WTC11 (cell line): ENCODE measurements around the gene GNAS. TPM values are rescaled to one million over a fixed set of nuclear protein-coding genes. Genes with fewer than 3 reads are reported as not detected.

Experiments
- ATAC-seq: fragments of 200-7000 bp; cut with Tn5 transposase; 2 replicates; pipeline ENCODE4 v1.10.0; 2021; ENCODE audit warnings: mild to moderate bottlenecking, moderate library complexity
- CTCF ChIA-PET: fragments of 300-600 bp; sonication (Branson Sonifier 250); formaldehyde crosslinking; loops from one replicate; lab custom pipeline; 2021; ENCODE audit warnings: antibody characterized with exemption; lab: Charles Lee
- POLR2A ChIA-PET: fragments of 350-600 bp; sonication (Branson Sonifier 250); formaldehyde crosslinking; loops from one replicate; lab custom pipeline; 2021; ENCODE audit warnings: antibody characterized with exemption; lab: Charles Lee
- DNase-seq: peaks from one replicate; pipeline ENCODE4 v3.0.0; 2021; ENCODE audit warnings: low spot score
- H3K27ac Mint-ChIP-seq: 2 replicates; pipeline ENCODE4 v1.8.0; 2021; ENCODE audit warnings: mixed read lengths
- H3K27me3 Mint-ChIP-seq: 2 replicates; pipeline ENCODE4 v1.8.0; 2021; ENCODE audit warnings: low read depth, mild to moderate bottlenecking, moderate library complexity, mixed read lengths
- H3K36me3 Mint-ChIP-seq: 2 replicates; pipeline ENCODE4 v1.8.0; 2021; ENCODE audit warnings: mixed read lengths
- H3K4me1 Mint-ChIP-seq: 2 replicates; pipeline ENCODE4 v1.8.0; 2022; ENCODE audit warnings: mixed read lengths
- H3K4me3 Mint-ChIP-seq: 2 replicates; pipeline ENCODE4 v1.8.0; 2021; ENCODE audit warnings: mild to moderate bottlenecking, moderate library complexity, mixed read lengths
- H3K9me3 Mint-ChIP-seq: 2 replicates; pipeline ENCODE4 v1.8.0; 2021; ENCODE audit warnings: mixed read lengths
- ELF4 ChIP-seq: sonication (generic); formaldehyde crosslinking; IDR thresholded peaks from 2 replicates; pipeline ENCODE4 v1.8.1; 2022; ENCODE audit warnings: low read depth, mild to moderate bottlenecking, moderate library complexity, missing genetic modification reagents
- FOXP1 ChIP-seq: sonication (generic); formaldehyde crosslinking; IDR thresholded peaks from 2 replicates; pipeline ENCODE4 v1.8.0; 2022; ENCODE audit warnings: missing genetic modification reagents, mild to moderate bottlenecking, moderate library complexity, borderline replicate concordance
- GTF2I ChIP-seq: fragments of 250-450 bp; sonication (Bioruptor Pico); conservative IDR thresholded peaks from 2 replicates; pipeline ENCODE4 v1.4.0; 2021; ENCODE audit warnings: mild to moderate bottlenecking
- JUN ChIP-seq: sonication (generic); formaldehyde crosslinking; IDR thresholded peaks from 2 replicates; pipeline ENCODE4 v1.8.0; 2023; ENCODE audit warnings: mild to moderate bottlenecking, missing genetic modification reagents
- NFE2L1 ChIP-seq: sonication (generic); formaldehyde crosslinking; IDR thresholded peaks from 2 replicates; pipeline ENCODE4 v1.8.1; 2023; ENCODE audit warnings: missing genetic modification reagents
- NR1H2 ChIP-seq: sonication (generic); formaldehyde crosslinking; IDR thresholded peaks from 2 replicates; pipeline ENCODE4 v1.9.0; 2021; ENCODE audit warnings: mild to moderate bottlenecking, moderate library complexity, missing genetic modification reagents
- NR2C2 ChIP-seq: sonication (generic); formaldehyde crosslinking; IDR thresholded peaks from 2 replicates; pipeline ENCODE4 v1.8.0; 2022; ENCODE audit warnings: mild to moderate bottlenecking, missing genetic modification reagents
- NR3C1 ChIP-seq: sonication (generic); formaldehyde crosslinking; conservative IDR thresholded peaks from 2 replicates; pipeline ENCODE4 v1.8.1; 2023; ENCODE audit warnings: low read depth, mild to moderate bottlenecking, missing genetic modification reagents
- RELA ChIP-seq: sonication (generic); formaldehyde crosslinking; IDR thresholded peaks from 2 replicates; pipeline ENCODE4 v1.8.1; 2022; ENCODE audit warnings: missing genetic modification reagents, mild to moderate bottlenecking, borderline replicate concordance
- SMAD3 ChIP-seq: sonication (generic); formaldehyde crosslinking; IDR thresholded peaks from 2 replicates; pipeline ENCODE4 v1.8.0; 2022; ENCODE audit warnings: missing genetic modification reagents, mild to moderate bottlenecking, borderline replicate concordance
- SMAD4 ChIP-seq: sonication (generic); formaldehyde crosslinking; IDR thresholded peaks from 2 replicates; pipeline ENCODE4 v1.8.0; 2022; ENCODE audit warnings: mild to moderate bottlenecking, missing genetic modification reagents
- TCF7 ChIP-seq: sonication (generic); formaldehyde crosslinking; IDR thresholded peaks from 2 replicates; pipeline ENCODE4 v1.8.0; 2022; ENCODE audit warnings: mild to moderate bottlenecking, low read depth, missing genetic modification reagents, moderate library complexity
- TEAD1 ChIP-seq: sonication (generic); formaldehyde crosslinking; IDR thresholded peaks from 2 replicates; pipeline ENCODE4 v1.8.0; 2022; ENCODE audit warnings: mild to moderate bottlenecking, missing genetic modification reagents
- TP53 ChIP-seq: sonication (generic); formaldehyde crosslinking; IDR thresholded peaks from 2 replicates; pipeline ENCODE4 v1.8.1; 2023; ENCODE audit warnings: mild to moderate bottlenecking, missing genetic modification reagents
- ZNF121 ChIP-seq: sonication (generic); formaldehyde crosslinking; IDR thresholded peaks from 2 replicates; pipeline ENCODE4 v1.8.0; 2023; ENCODE audit warnings: missing genetic modification reagents
- ZNF232 ChIP-seq: sonication (generic); formaldehyde crosslinking; IDR thresholded peaks from 2 replicates; pipeline ENCODE4 v1.8.0; 2022; ENCODE audit warnings: mild to moderate bottlenecking, missing genetic modification reagents
- ZNF317 ChIP-seq: sonication (generic); formaldehyde crosslinking; IDR thresholded peaks from 2 replicates; pipeline ENCODE4 v1.8.1; 2023; ENCODE audit warnings: low read depth, mild to moderate bottlenecking, moderate library complexity, missing genetic modification reagents, borderline replicate concordance
- ZNF416 ChIP-seq: fragments of 250-450 bp; sonication (Bioruptor Pico); IDR thresholded peaks from 2 replicates; pipeline ENCODE4 v1.9.0; 2021; ENCODE audit warnings: mild to moderate bottlenecking, inconsistent platforms
- ZNF671 ChIP-seq: fragments of 250-450 bp; sonication (Bioruptor Pico); IDR thresholded peaks from 2 replicates; pipeline ENCODE4 v1.8.0; 2021; ENCODE audit warnings: mild to moderate bottlenecking
- total RNA-seq: library from RNA; stranded (reverse); gene quantifications from 3 replicates; pipeline ENCODE4 v1.2.3, GENCODE V29; 2021
- TF ChIP-seq, protein P1 (sequence below): fragments of 250-450 bp; sonication (Bioruptor Pico); IDR thresholded peaks from 2 replicates; pipeline ENCODE4 v1.8.0; 2021; ENCODE audit warnings: mild to moderate bottlenecking
- TF ChIP-seq, protein P2 (sequence below): sonication (generic); formaldehyde crosslinking; IDR thresholded peaks from 2 replicates; pipeline ENCODE4 v1.8.1; 2022; ENCODE audit warnings: low read depth, missing genetic modification reagents, borderline replicate concordance
- TF ChIP-seq, protein P3 (sequence below): sonication (generic); formaldehyde crosslinking; IDR thresholded peaks from 2 replicates; pipeline ENCODE4 v1.8.1; 2022; ENCODE audit warnings: low read depth, mild to moderate bottlenecking, moderate library complexity, missing genetic modification reagents, borderline replicate concordance
- TF ChIP-seq, protein P4 (sequence below): sonication (generic); formaldehyde crosslinking; IDR thresholded peaks from 2 replicates; pipeline ENCODE4 v1.8.1; 2022; ENCODE audit warnings: mild to moderate bottlenecking, missing genetic modification reagents, moderate library complexity, borderline replicate concordance
- TF ChIP-seq, protein P5 (sequence below): sonication (generic); formaldehyde crosslinking; IDR thresholded peaks from 2 replicates; pipeline ENCODE4 v1.8.1; 2022; ENCODE audit warnings: mild to moderate bottlenecking, moderate library complexity, missing genetic modification reagents
- TF ChIP-seq, protein P6 (sequence below): fragments of 250-450 bp; sonication (Bioruptor Pico); IDR thresholded peaks from 2 replicates; pipeline ENCODE4 v1.9.0; 2021; ENCODE audit warnings: mild to moderate bottlenecking, borderline replicate concordance

The GNAS gene
- total RNA-seq, 1 experiment from 2014 or later: 868 TPM

DNA sequence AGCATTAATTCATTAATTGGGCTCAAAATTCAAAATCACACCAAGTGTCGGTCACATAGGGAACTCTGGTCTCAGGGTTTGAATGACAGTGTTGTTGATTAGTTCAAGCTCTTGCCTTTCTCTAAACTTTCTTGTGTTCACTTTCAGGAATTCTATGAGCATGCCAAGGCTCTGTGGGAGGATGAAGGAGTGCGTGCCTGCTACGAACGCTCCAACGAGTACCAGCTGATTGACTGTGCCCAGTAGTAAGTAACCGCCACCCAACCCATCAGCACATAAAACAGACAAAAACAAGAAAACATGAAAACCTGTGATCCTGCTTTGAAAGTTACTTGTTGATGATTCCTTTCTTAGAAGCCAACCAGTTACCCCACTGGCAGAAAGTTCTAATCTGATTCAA, 52.7 kb downstream of the GNAS start:
- no peaks in the 10 kb centered on the region for H3K27me3 Mint-ChIP-seq
- no peaks in the 10 kb centered on the region for H3K9me3 Mint-ChIP-seq
- TF ChIP-seq ZNF416 (CRISPR knock-in tag) (no peak), NR2C2 (no peak), NR1H2 (CRISPR knock-in tag) (no peak), NFE2L1 (CRISPR knock-in tag) (no peak), TEAD1 (CRISPR knock-in tag) (no peak), TP53 (CRISPR knock-in tag) (no peak), ZNF232 (CRISPR knock-in tag) (no peak), NR3C1 (CRISPR knock-in tag) (no peak), SMAD4 (CRISPR knock-in tag) (no peak), RELA (no peak), SMAD3 (no peak)
- TF ChIP-seq, protein P1, sequence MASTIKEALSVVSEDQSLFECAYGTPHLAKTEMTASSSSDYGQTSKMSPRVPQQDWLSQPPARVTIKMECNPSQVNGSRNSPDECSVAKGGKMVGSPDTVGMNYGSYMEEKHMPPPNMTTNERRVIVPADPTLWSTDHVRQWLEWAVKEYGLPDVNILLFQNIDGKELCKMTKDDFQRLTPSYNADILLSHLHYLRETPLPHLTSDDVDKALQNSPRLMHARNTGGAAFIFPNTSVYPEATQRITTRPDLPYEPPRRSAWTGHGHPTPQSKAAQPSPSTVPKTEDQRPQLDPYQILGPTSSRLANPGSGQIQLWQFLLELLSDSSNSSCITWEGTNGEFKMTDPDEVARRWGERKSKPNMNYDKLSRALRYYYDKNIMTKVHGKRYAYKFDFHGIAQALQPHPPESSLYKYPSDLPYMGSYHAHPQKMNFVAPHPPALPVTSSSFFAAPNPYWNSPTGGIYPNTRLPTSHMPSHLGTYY (CRISPR knock-in tag): no peak
- TF ChIP-seq, protein P2, sequence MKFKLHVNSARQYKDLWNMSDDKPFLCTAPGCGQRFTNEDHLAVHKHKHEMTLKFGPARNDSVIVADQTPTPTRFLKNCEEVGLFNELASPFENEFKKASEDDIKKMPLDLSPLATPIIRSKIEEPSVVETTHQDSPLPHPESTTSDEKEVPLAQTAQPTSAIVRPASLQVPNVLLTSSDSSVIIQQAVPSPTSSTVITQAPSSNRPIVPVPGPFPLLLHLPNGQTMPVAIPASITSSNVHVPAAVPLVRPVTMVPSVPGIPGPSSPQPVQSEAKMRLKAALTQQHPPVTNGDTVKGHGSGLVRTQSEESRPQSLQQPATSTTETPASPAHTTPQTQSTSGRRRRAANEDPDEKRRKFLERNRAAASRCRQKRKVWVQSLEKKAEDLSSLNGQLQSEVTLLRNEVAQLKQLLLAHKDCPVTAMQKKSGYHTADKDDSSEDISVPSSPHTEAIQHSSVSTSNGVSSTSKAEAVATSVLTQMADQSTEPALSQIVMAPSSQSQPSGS (CRISPR knock-in tag): no peak
- TF ChIP-seq, protein P3, sequence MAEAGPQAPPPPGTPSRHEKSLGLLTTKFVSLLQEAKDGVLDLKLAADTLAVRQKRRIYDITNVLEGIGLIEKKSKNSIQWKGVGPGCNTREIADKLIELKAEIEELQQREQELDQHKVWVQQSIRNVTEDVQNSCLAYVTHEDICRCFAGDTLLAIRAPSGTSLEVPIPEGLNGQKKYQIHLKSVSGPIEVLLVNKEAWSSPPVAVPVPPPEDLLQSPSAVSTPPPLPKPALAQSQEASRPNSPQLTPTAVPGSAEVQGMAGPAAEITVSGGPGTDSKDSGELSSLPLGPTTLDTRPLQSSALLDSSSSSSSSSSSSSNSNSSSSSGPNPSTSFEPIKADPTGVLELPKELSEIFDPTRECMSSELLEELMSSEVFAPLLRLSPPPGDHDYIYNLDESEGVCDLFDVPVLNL: no peak
- TF ChIP-seq, protein P4, sequence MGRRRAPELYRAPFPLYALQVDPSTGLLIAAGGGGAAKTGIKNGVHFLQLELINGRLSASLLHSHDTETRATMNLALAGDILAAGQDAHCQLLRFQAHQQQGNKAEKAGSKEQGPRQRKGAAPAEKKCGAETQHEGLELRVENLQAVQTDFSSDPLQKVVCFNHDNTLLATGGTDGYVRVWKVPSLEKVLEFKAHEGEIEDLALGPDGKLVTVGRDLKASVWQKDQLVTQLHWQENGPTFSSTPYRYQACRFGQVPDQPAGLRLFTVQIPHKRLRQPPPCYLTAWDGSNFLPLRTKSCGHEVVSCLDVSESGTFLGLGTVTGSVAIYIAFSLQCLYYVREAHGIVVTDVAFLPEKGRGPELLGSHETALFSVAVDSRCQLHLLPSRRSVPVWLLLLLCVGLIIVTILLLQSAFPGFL (CRISPR knock-in tag): no peak
- CTCF ChIA-PET: interaction anchor here (0.5 to 1.1 kb wide), 2 partner anchors 35 to 214 kb away, joined by 4 to 5 read pairs; no protein-coding TSS in a partner anchor
- H3K4me1 Mint-ChIP-seq: peaks cover 26% of the 10 kb centered on the region
- H3K4me3 Mint-ChIP-seq: no peak overlapping the region
- POLR2A ChIA-PET: no interaction called here
- H3K36me3 Mint-ChIP-seq: peaks cover 69% of the 10 kb centered on the region
- ATAC-seq: no peak
- no peak for DNase-seq
- H3K27ac Mint-ChIP-seq: 0 out of 2 replicates have a peak overlapping the region, but pooled peaks have one; percentile 53

DNA sequence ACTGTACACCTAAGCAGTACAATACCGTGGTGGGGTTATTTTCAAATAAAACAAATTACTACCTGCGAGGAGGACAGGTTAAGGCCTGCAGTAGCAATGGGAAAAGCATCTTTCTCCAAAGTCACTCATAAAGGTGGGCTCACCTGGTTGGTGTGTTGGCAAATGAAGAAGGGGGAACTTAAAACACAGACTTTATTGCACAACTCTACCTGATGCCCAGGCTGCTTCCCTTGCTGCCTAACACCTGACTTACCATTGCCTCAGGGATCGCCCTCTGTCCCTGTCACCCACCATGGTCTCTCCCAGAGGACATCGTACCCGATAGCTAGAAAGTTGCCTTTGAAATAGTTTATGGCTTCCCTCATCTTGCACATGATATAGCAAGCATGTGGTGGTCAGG, 53.6 kb downstream of the GNAS start:
- POLR2A ChIA-PET: no interaction called here
- Mint-ChIP-seq H3K4me1 (peaks cover 17% of the 10 kb centered on the region), H3K36me3 (peaks cover 78% of the 10 kb centered on the region), H3K9me3 (no peaks in the 10 kb centered on the region), H3K4me3 (no peak overlapping the region), H3K27me3 (no peaks in the 10 kb centered on the region), H3K27ac (no peak overlapping the region)
- no peak for DNase-seq
- no peak for TF ChIP-seq ZNF121 (CRISPR knock-in tag)
- TF ChIP-seq, protein P4 (CRISPR knock-in tag): no peak
- TF ChIP-seq ELF4 (CRISPR knock-in tag): no peak
- TF ChIP-seq, protein P5, sequence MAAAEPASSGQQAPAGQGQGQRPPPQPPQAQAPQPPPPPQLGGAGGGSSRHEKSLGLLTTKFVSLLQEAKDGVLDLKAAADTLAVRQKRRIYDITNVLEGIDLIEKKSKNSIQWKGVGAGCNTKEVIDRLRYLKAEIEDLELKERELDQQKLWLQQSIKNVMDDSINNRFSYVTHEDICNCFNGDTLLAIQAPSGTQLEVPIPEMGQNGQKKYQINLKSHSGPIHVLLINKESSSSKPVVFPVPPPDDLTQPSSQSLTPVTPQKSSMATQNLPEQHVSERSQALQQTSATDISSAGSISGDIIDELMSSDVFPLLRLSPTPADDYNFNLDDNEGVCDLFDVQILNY: no peak
- TF ChIP-seq TEAD1 (CRISPR knock-in tag): no peak
- TF ChIP-seq FOXP1: no peak
- no peak for TF ChIP-seq ZNF671 (CRISPR knock-in tag)
- no peak for TF ChIP-seq NR3C1 (CRISPR knock-in tag)
- no peak for TF ChIP-seq TCF7
- no peak for TF ChIP-seq ZNF317 (CRISPR knock-in tag)
- TF ChIP-seq, protein P6, sequence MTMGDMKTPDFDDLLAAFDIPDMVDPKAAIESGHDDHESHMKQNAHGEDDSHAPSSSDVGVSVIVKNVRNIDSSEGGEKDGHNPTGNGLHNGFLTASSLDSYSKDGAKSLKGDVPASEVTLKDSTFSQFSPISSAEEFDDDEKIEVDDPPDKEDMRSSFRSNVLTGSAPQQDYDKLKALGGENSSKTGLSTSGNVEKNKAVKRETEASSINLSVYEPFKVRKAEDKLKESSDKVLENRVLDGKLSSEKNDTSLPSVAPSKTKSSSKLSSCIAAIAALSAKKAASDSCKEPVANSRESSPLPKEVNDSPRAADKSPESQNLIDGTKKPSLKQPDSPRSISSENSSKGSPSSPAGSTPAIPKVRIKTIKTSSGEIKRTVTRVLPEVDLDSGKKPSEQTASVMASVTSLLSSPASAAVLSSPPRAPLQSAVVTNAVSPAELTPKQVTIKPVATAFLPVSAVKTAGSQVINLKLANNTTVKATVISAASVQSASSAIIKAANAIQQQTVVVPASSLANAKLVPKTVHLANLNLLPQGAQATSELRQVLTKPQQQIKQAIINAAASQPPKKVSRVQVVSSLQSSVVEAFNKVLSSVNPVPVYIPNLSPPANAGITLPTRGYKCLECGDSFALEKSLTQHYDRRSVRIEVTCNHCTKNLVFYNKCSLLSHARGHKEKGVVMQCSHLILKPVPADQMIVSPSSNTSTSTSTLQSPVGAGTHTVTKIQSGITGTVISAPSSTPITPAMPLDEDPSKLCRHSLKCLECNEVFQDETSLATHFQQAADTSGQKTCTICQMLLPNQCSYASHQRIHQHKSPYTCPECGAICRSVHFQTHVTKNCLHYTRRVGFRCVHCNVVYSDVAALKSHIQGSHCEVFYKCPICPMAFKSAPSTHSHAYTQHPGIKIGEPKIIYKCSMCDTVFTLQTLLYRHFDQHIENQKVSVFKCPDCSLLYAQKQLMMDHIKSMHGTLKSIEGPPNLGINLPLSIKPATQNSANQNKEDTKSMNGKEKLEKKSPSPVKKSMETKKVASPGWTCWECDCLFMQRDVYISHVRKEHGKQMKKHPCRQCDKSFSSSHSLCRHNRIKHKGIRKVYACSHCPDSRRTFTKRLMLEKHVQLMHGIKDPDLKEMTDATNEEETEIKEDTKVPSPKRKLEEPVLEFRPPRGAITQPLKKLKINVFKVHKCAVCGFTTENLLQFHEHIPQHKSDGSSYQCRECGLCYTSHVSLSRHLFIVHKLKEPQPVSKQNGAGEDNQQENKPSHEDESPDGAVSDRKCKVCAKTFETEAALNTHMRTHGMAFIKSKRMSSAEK (CRISPR knock-in tag): no peak
- no peak for TF ChIP-seq GTF2I (CRISPR knock-in tag)
- TF ChIP-seq JUN (CRISPR knock-in tag): no peak
- no peak for ATAC-seq
- CTCF ChIA-PET: no interaction called here
